HG03135 (cell line): ENCODE measurements around the gene CYP2B6.
"Not testable (repeated sequence)": the region's sequence is repeated elsewhere in the genome, so short reads cannot be mapped to it uniquely, and the experiment has no call there.

Experiments used
- ATAC-seq: cut with Tn5 transposase; IDR thresholded peaks from one replicate; pipeline ENCODE4 v1.9.1; 2021; ENCODE audit warnings: mild to moderate bottlenecking, moderate library complexity; ENCODE audit not compliant: unreplicated experiment

The CYP2B6 gene

DNA sequence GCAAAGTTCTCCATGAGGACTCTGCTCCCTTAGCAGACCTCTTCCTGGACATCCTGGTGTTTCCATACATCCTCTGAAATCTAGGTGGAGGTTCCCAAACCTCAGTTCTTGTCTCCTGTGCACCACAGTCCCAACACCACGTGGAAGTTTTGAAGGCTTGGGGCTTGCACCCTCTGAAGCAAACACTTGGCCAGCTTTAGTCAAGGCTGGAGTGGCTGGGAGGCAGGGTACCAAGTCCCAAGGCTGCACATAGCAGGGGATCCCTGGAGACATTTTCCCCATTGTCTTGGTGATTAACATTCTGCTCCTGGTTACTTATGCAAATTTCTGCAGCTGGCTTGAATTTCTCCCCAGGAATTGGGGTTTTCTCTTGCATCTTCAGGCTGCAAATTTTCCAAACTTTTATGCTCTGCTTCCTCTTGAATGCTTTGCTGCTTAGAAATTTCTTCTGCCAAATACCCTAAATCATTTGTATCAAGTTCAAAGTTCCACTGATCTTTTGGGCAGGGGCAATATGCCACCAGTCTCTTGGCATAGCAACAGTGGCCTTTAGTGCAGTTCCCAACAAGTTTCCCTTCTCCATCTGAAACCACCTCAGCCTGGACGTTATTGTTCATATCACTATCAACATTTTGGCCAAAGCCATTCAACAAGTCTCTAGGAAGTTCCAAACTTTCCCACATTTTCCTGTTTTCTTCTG is 10.2 kb upstream of the CYP2B6 start:
- not testable (repeated sequence) for ATAC-seq

DNA sequence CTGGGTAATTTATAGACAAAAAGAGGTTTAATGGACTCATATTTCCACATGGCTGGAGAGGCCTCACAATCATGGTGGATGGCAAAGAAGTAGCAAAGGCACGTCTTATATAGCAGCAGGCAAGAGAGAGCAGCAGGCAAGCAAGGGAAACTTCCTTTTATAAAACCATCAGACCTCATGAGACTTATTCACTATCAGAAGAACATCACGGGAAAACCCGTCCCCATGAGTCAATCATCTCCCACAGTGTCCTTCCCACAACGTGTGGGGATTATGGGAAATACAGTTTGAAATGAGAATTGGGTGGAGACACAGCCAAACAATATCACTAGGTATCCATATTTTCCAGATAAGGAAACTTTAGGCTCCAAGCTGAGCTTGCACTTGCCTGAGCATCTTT is 9.5 kb upstream of the CYP2B6 start:
- no peak for ATAC-seq

- no peak for ATAC-seq
These were observed 8.4 kb upstream of the CYP2B6 start for GRCh38 chr19:40982594-40983101.

- no peak for ATAC-seq
These were observed 1.6 kb upstream of the CYP2B6 start for GRCh38 chr19:40989453-40989852.

GRCh38 chr19:40995355-40995754 is 4.3 kb downstream of the CYP2B6 start:
- no peak for ATAC-seq

DNA sequence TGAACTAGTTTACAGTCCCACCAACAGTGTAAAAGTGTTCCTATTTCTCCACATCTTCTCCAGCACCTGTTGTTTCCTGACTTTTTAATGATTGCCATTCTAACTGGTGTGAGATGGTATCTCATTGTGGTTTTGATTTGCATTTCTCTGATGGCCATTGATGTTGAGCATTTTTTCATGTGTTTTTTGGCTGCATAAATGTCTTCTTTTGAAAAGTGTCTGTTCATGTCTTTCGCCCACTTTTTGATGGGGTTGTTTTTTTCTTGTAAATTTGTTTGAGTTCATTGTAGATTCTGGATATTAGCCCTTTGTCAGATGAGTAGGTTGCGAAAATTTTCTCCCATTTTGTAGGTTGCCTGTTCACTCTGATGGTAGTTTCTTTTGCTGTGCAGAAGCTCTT is 7.9 kb downstream of the CYP2B6 start:
- not testable (repeated sequence) for ATAC-seq

DNA sequence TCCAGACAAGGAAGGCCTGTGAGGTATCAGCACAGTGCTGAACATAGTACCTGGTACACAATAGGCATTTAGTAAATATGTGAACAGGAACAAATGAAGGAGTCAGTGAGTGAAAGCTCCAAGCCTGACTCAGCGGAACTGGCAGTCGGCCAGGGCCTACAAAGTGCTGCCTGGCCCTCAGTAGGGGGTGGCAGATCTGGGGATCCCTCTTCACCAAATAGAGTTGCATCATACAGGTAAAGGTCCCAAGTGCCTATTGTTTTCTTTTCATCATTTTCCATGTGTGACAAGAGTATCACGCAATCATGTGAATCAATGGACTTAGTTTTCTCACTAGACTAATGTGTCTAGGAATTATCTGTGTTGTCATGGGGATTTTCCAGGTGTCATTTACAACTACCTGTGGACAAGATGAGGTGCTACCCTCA is 9.2 kb downstream of the CYP2B6 start:
- no peak for ATAC-seq

DNA sequence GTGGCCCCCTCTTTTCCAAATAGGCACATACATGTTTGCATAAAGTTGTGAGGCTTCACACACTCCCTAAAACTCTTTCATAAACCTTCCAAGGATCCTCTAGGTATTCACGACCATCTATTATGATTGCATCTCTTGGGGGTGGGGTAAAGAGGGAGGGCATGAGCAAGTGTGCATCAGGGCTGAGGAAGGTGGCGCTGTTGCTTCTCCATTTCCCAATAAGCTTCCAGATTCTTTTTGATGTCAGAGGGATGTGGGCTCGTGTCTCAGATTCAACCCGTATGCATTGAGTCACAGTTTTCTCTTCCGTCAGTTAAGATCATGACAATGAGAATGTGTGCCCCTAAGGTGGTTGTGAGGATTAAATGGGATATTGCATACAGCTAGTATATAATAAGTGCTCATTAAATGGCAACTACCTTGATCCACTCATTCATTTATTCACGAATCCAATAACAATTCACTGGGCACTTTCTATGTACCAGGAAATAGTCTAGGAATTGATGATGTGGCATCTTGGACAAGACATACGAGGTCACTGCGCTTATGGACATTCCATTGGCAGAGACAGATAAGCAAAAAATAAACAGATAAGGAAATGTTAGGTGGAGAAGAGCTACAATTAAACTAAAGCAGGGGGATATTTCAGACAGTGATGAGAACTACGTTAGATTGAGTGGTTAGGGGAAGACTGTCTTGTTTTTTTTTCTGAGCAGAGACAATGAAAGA is 10.3 kb downstream of the CYP2B6 start:
- no peak for ATAC-seq

GRCh38 chr19:41003656-41004055 is 12.6 kb downstream of the CYP2B6 start:
- ATAC-seq, result not testable (repeated sequence)

DNA sequence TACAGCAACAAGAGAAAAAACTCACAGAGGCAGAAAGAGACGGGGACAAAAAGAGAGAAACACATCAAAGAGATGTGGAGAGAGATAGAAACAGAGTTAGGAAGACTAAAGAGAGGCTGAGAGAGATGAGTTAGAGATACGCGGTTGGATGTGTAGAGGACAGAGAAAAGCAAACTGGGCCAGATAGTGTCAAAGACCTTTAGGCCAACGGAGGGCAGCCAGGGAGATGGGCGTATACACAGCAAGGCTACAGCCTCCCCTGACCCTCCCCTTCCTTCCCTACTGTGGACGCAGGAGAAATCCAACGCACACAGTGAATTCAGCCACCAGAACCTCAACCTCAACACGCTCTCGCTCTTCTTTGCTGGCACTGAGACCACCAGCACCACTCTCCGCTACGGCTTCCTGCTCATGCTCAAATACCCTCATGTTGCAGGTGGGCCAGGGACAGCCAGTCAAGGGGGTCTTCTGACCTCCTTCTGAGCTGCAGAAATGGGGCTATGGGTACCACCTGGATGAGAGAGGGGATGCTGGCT is 18.7 kb downstream of the CYP2B6 start:
- ATAC-seq, result no peak

GRCh38 chr19:41013359-41013758 is 22.3 kb downstream of the CYP2B6 start:
- ATAC-seq, result no peak

- ATAC-seq, result no peak
These were observed 23.6 kb downstream of the CYP2B6 start for GRCh38 chr19:41014643-41015042.

GRCh38 chr19:41016488-41017071 is 25.5 kb downstream of the CYP2B6 start:
- no peak for ATAC-seq

DNA sequence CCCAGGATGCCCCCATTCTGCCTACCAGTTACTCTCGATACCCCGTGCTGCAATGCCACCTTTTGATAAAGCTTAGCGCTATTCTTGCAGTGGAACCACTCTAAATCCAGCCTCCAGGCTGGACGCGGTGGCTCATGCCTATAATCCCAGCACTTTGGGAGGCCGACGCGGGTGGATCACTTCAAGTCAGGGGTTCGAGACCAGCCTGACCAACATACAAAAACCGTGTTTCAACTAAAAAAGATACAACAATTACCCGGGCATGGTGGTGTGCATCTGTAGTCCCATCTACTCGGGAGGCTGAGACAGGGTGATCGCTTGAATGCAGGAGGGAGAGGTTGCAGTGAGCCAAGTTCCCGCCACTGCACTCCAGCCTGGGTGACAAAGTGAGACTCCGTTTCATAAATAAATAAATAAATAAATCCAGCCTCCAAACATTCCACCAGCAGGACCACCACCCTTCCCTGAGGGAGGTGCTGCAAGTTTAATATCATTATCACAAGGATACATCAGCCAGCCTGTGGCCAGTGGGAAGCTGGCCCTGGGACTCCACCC is 27.7 kb downstream of the CYP2B6 start:
- ATAC-seq, result no peak

DNA sequence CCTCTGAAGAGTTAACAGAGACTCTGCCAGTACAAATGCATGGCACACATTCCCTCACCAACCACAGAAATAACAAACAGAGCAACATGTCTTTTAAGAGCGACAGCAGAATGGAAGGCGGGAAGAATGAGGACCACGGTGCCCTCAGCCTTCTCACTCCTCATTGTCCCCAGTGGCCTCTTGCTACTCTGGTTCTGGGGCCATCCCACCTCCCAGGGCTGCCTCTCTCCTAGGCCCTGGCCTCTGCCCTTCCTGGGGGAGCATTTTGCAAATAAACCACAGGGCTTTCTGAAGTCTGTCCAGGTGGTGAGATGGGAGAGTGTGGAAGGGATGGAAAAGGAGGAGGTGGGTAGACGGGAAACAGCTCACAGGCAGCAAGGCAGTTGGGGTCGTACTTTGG is 28.3 kb downstream of the CYP2B6 start:
- no peak for ATAC-seq

GRCh38 chr19:41023193-41023592 is 32.1 kb downstream of the CYP2B6 start:
- no peak for ATAC-seq

- ATAC-seq, result no peak
These were observed 34.3 kb downstream of the CYP2B6 start for GRCh38 chr19:41025411-41025810.

GRCh38 chr19:41025871-41026270 is 34.8 kb downstream of the CYP2B6 start:
- no peak for ATAC-seq

DNA sequence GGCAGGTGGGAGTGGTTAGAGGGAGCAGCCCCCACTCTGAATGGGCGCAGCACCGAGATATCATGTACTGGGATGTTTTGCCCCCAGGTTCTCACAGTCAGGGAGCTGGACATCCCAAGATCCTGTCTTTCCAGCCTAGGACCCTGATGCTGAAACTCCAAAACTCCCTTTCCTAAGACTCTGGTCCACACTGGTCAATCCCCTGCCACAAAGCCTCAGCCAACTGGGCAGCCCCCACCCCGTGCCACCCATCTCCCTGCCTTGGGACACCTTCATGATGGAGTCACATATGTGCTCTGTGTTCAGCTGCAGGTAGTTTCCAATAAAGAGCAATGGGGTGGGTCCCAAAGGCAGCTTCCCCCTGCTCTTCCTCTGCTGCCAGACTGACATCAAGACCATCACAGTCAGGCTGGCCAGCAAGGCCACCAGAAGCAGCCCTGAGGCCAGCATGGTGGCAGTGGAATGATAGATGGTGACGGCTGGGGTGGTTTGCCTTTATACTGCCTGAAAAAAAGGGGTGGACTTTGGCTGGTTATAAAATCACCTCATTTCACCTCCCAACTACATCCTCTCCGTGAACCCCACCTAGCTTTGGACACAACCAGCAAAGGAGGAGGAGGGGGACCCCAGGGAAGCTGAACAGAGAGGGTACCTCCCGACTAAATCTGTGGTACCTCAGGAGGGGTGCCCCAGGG is 36.3 kb downstream of the CYP2B6 start:
- ATAC-seq, result no peak

DNA sequence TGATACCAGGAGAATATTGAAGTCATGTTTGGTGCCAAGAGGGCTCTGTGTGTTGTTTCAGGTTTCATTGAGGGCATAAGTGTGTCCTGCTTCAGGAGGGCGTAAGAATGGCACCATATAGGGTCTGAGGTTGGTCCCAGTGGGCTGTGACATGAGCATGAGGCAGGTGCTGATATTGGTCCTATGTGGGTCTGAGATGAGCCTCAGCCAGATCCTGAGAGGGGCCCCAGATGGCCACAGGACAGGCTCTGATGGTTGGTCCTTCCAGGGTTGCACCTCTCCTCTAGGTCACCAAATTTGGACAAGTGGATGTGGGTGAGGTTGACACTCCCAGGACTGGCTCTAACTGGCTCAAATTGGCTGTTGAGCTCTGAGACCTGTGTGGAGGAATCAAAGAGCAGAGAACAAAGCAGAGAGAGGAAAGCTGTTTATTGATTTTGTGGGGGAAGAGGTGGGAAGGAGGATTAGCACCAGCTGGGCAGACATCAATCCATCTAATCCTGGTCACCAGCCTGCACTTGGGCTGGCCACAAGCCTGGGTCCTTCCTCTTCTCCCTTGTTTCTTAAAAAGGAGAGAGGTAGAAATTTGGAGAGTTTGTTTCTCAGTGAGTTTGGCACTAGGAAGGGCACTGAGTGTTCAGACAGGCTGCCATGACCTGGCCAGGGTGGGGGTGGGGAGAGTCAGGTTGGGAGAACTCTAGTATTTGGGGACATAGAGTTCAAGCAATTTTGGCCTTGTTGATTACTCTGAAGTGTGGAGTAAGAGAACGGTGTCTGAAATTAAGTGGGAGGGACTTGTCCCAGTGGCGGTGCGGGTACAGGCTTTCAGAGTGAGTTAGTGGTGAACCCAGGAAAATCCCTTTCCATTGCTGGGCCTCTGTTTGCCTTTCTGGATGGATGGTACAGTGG is 38.7 kb downstream of the CYP2B6 start:
- no peak for ATAC-seq
